ENCODE results near the gene LRPAP1. TPM values are rescaled to one million over a fixed set of nuclear protein-coding genes. Genes with fewer than 3 reads are reported as not detected.

LRPAP1 gene
- total RNA-seq, 1 experiment from 2014 or later, result 126 TPM

DNA sequence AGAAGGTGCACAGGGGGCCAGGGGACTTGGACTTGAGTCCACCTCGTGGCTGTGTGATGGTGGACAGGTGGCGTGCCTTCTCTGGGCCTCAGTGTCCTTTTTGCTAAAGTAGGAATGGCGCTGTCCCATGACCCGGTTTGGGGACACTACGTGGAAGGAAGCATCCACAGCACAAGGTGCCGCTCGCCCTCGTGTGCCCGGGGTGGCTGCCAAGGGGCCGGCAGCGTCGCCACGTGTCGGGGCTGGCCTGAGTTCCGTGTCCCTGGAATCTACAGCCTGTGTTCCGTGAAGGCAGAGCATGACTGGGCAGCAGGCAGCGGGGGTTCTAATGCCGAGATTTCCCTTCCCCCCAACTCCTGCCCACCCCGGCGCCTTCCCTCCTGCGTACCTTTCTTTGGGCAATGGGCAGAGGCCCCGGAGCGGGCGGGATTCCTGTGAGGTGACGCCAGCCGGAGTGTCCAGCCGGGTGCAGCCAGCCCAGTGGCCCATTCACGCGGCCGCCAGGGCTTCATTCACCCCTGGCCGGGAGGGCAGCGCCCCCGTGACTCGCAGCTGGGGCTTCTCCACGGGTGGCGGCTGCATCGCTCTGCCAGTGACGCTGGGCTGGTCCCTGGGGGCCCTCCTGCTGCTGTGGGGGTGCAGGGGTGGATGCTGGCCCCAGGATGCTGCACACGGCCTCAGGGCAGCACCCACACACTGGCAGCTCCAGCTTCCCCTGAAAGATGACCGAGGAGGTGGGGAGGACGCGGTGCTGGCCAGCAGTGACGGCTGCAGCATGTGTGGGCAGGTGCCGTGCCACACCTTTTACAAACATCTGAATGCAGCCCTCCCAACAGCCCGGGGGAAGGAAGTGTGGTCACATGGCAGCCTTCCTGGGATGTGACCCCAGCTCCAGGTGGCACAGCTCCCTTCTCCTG, 47.9 kb downstream of the LRPAP1 start:
- DNase-seq, result peak; percentile 87 to 94

DNA sequence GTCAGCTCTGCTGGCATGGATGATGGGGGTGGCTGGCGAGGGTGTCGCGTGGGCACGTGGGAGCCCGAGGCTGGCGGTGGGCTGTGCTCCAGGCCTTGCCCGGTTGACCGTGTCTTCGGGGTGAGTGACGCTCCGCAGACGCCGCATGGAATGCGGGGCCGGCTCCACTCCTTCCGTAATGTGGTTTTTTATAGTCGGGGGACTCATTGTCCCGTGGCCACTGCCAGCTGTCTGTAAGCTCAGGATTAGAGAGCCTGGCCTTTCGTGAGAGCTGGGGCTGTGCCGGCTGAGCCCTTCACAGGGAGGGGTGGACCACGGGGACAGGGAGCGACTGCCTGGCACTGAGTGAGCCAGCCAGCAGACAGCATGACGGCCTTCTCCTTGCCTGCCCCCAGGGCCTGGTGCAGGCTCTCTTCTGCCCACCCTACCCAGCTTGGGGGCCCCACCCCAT, 48.7 kb downstream of the LRPAP1 start:
- intact Hi-C loops (cut with micrococcal nuclease; ENCODE audit: unreplicated experiment), result loop anchor here (5.0 to 10.0 kb wide), 2 partner anchors 189 to 291 kb away; partner anchors contain the start of gene RGS12
- no peaks in the 10 kb centered on the region for H3K79me2 ChIP-seq (ENCODE audit: low read depth)
- H3K36me3 ChIP-seq (ENCODE audit: low read depth), result no peaks in the 10 kb centered on the region
- TF ChIP-seq, protein P1, sequence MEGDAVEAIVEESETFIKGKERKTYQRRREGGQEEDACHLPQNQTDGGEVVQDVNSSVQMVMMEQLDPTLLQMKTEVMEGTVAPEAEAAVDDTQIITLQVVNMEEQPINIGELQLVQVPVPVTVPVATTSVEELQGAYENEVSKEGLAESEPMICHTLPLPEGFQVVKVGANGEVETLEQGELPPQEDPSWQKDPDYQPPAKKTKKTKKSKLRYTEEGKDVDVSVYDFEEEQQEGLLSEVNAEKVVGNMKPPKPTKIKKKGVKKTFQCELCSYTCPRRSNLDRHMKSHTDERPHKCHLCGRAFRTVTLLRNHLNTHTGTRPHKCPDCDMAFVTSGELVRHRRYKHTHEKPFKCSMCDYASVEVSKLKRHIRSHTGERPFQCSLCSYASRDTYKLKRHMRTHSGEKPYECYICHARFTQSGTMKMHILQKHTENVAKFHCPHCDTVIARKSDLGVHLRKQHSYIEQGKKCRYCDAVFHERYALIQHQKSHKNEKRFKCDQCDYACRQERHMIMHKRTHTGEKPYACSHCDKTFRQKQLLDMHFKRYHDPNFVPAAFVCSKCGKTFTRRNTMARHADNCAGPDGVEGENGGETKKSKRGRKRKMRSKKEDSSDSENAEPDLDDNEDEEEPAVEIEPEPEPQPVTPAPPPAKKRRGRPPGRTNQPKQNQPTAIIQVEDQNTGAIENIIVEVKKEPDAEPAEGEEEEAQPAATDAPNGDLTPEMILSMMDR (conservative IDR thresholded peaks at IDR 0.05), result no peak
- TF ChIP-seq EZH2 (IDR thresholded peaks at IDR 0.05; ENCODE audit: low read depth), result no peak
- H3K4me3 ChIP-seq, result no peak overlapping the region; the same call in 1 of the 2 replicates
- H3F3A ChIP-seq (ENCODE audit: insufficient read depth, low read depth), result peaks cover 14% of the 10 kb centered on the region; the same call in 1 of the 2 replicates
- H3K4me1 ChIP-seq (replicated peaks; ENCODE audit: insufficient read depth), result peaks cover 20% of the 10 kb centered on the region
- ChIA-PET CTCF (interaction anchor here (0.6 kb wide), 1 partner anchor 374 kb away, joined by 3 read pairs; no protein-coding TSS in a partner anchor), POLR2A (ENCODE audit: unreplicated experiment) (no interaction called here)
- no peaks in the 10 kb centered on the region for H4K20me1 ChIP-seq (ENCODE audit: insufficient read depth)
- no TSS peak for BruUV-seq (replicated peaks)
- H3K9me2 ChIP-seq (ENCODE audit: insufficient read depth), result no peaks in the 10 kb centered on the region
- DNase-seq, result no peak
- no peak overlapping the region for H2AFZ ChIP-seq
- H3K27me3 ChIP-seq (ENCODE audit: insufficient read depth, low read depth), result no peaks in the 10 kb centered on the region
- H3K27ac ChIP-seq, result peak overlapping the region; percentile 82
- no peaks in the 10 kb centered on the region for H3K9me3 ChIP-seq (ENCODE audit: insufficient read depth, low read depth)
- H3K4me2 ChIP-seq, result peak overlapping the region; percentile 88

More for the DNA sequence above, 47.9 kb downstream of the LRPAP1 start:
- Histone ChIP-seq H4K20me1 (ENCODE audit: insufficient read depth) (no peaks in the 10 kb centered on the region), H3K27me3 (ENCODE audit: insufficient read depth, low read depth) (no peaks in the 10 kb centered on the region), H3K9me3 (ENCODE audit: insufficient read depth, low read depth) (no peaks in the 10 kb centered on the region), H3K79me2 (ENCODE audit: low read depth) (no peaks in the 10 kb centered on the region), H3K36me3 (ENCODE audit: low read depth) (no peaks in the 10 kb centered on the region), H3F3A (ENCODE audit: insufficient read depth, low read depth) (peaks cover 14% of the 10 kb centered on the region; the same call in 1 of the 2 replicates), H3K4me1 (replicated peaks; ENCODE audit: insufficient read depth) (peaks cover 20% of the 10 kb centered on the region), H3K4me2 (peak overlapping the region; percentile 88), H3K9me2 (ENCODE audit: insufficient read depth) (no peaks in the 10 kb centered on the region), H3K27ac (peak overlapping the region; percentile 82), H3K4me3 (peak overlapping the region; percentile 59; the same call in 1 of the 2 replicates), H2AFZ (peak overlapping the region; percentile 64; the same call in 1 of the 2 replicates)
- CTCF ChIA-PET, result interaction anchor here (0.6 kb wide), 1 partner anchor 23 kb away, joined by 3 read pairs; no protein-coding TSS in a partner anchor
- no peak for TF ChIP-seq EZH2 (IDR thresholded peaks at IDR 0.05; ENCODE audit: low read depth)
- TF ChIP-seq, protein P1 (conservative IDR thresholded peaks at IDR 0.05), result no peak
- TSS peak; percentile 65 for BruUV-seq (replicated peaks)
- POLR2A ChIA-PET (ENCODE audit: unreplicated experiment), result interaction anchor here (0.5 to 0.8 kb wide), 4 partner anchors 21 to 521 kb away, joined by 3 to 10 read pairs (median 4); partner anchors contain the start of genes DOK7 and GRK4
- intact Hi-C loops (cut with micrococcal nuclease; ENCODE audit: unreplicated experiment), result loop anchor here (1.0 to 10.0 kb wide), 5 partner anchors 23 to 686 kb away; partner anchors contain the start of gene RGS12

DNA sequence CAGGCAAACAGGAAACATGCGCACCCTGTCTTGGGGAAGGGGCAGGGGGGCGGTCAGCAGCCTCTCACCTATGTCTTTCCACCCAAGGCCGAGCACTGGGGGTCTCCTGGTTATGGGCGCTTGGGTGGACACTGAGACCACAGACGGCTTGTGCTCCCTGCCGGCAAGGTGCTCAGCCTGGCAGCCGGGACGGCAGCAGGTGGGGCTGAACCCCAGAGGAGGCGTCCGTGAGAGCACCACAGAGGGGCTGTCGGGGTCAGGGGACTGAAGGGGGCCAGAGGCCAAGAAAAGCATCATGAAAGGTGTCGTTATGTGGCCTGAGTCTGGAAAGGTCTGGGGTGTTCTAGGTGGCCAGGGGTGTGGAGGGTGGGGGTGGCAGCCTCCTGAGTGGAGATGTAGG, 49.5 kb downstream of the LRPAP1 start:
- TF ChIP-seq EZH2 (IDR thresholded peaks at IDR 0.05; ENCODE audit: low read depth), result no peak
- TF ChIP-seq, protein P1 (conservative IDR thresholded peaks at IDR 0.05), result no peak
- ChIA-PET POLR2A (ENCODE audit: unreplicated experiment) (no interaction called here), CTCF (no interaction called here)
- H3K36me3 ChIP-seq (ENCODE audit: low read depth), result no peaks in the 10 kb centered on the region
- DNase-seq, result no peak
- intact Hi-C loops (cut with micrococcal nuclease; ENCODE audit: unreplicated experiment), result loop anchor here (5.0 to 10.0 kb wide), 2 partner anchors 188 to 290 kb away; partner anchors contain the start of gene RGS12
- no peak overlapping the region for H3K4me3 ChIP-seq
- peaks cover 14% of the 10 kb centered on the region; the same call in 1 of the 2 replicates for H3F3A ChIP-seq (ENCODE audit: insufficient read depth, low read depth)
- peaks cover 20% of the 10 kb centered on the region for H3K4me1 ChIP-seq (replicated peaks; ENCODE audit: insufficient read depth)
- no peaks in the 10 kb centered on the region for H3K9me2 ChIP-seq (ENCODE audit: insufficient read depth)
- H3K4me2 ChIP-seq, result no peak overlapping the region
- no peaks in the 10 kb centered on the region for H3K79me2 ChIP-seq (ENCODE audit: low read depth)
- no peaks in the 10 kb centered on the region for H4K20me1 ChIP-seq (ENCODE audit: insufficient read depth)
- H3K9me3 ChIP-seq (ENCODE audit: insufficient read depth, low read depth), result no peaks in the 10 kb centered on the region
- no TSS peak for BruUV-seq (replicated peaks)
- no peaks in the 10 kb centered on the region for H3K27me3 ChIP-seq (ENCODE audit: insufficient read depth, low read depth)
- no peak overlapping the region for H3K27ac ChIP-seq
- H2AFZ ChIP-seq, result no peak overlapping the region

All from PC-9 (cell line).